Aorta (tissue), 5 donors: Measurements from ENCODE around the gene PFDN1. TPM values are rescaled to one million over a fixed set of nuclear protein-coding genes. Genes with fewer than 3 reads are reported as not detected.

Experiments
- ATAC-seq: fragments of 200-7000 bp; cut with Tn5 transposase; one replicate; pipeline ENCODE4 v1.9.1; 2022; ENCODE audit warnings: moderate library complexity; ENCODE audit not compliant: low FRiP score
- DNase-seq, 2 donors: peaks; one replicate each; pipeline ENCODE4 v3.0.0-alpha.2; 2020
- H3K27ac ChIP-seq, 2 donors: one replicate each; pipeline ENCODE4 v1.5.1; 2013; ENCODE audit warnings: low read length in 2 of 2, mild to moderate bottlenecking in 2 of 2, moderate library complexity in 2 of 2, control low read depth in 1 of 2, inconsistent platforms in 1 of 2, low read depth in 1 of 2
- H3K27me3 ChIP-seq, 2 donors: one replicate each; pipeline ENCODE4 v1.6.1; 2013; ENCODE audit warnings: control low read depth in 1 of 2, low read length in 1 of 2, mild to moderate bottlenecking in 1 of 2, moderate library complexity in 1 of 2; ENCODE audit not compliant: insufficient read depth in 2 of 2, control insufficient read depth in 1 of 2
- H3K36me3 ChIP-seq, 2 donors: one replicate each; pipeline ENCODE4 v1.6.1; 2013; ENCODE audit warnings: control low read depth in 1 of 2, low read length in 1 of 2, mild to moderate bottlenecking in 1 of 2; ENCODE audit not compliant: insufficient read depth in 2 of 2, control insufficient read depth in 1 of 2
- H3K4me1 ChIP-seq, 2 donors: one replicate each; pipeline ENCODE4 v1.6.1; 2013; ENCODE audit warnings: low read length in 2 of 2, control low read depth in 1 of 2, mild to moderate bottlenecking in 1 of 2, moderate library complexity in 1 of 2; ENCODE audit not compliant: insufficient read depth in 2 of 2, control insufficient read depth in 1 of 2
- H3K4me3 ChIP-seq, 2 donors: one replicate each; pipeline ENCODE4 v1.5.1; 2013; ENCODE audit warnings: low read length in 2 of 2, control low read depth in 1 of 2, mild to moderate bottlenecking in 1 of 2
- H3K9me3 ChIP-seq: one replicate; pipeline ENCODE4 v1.6.1; 2013; ENCODE audit warnings: mild to moderate bottlenecking, low read length; ENCODE audit not compliant: control insufficient read depth
- WGBS, 2 donors: extraction: QIAGEN DNeasy Blood & Tissue Kit; methylation state at CpG; one replicate each; pipeline ENCODE4 v1.1.7; 2013; 5-methylcytosine and 5-hydroxymethylcytosine counted together
- intact Hi-C, 2 donors: fragments of 100-400 bp; cut with DNase I; formaldehyde crosslinking; loops; one replicate each; pipeline versions ENCODE4 v1.14.2 to v1.15.0; 2022
- polyA plus RNA-seq, 2 donors: library from polyadenylated mRNA; stranded (reverse); fragments of 200-250 nt; gene quantifications; one replicate each; pipeline ENCODE4 v1.2.3, GENCODE V29; 2013
- total RNA-seq, 2 donors: library from RNA; stranded (reverse); fragmentation: NEBNext Ultra II Directional; extraction: Animal tissue kit (Norgen Biotek cat#: 25700); gene quantifications; one replicate each; pipeline ENCODE4 v1.2.1, GENCODE V29; 2021
- donor health status: healthy with polysubstance abuse.
- donor health status: Bipolar disorder and iron deficiency.
- donor health status: DM: no; HTN: no; CAD: no.
- donor health status: DM: no; HTN: no; CAD: no.
- donor health status: DM: yes; HTN: yes; CAD: no.

Gene PFDN1
- total and polyA plus RNA-seq, 4 donors, result 31.8 to 89.5 (median 58.8) TPM

- ATAC-seq (peak; percentile 76), DNase-seq (no peak)
- no peak overlapping the region for H3K4me3 ChIP-seq
- no peak overlapping the region for H3K27ac ChIP-seq
- H3K4me1 ChIP-seq, result peaks cover 3 to 7% of the 10 kb centered on the region in 2 donors
- intact Hi-C loops, result no loop called here
- H3K27me3 ChIP-seq, result no peaks in the 10 kb centered on the region
- no peaks in the 10 kb centered on the region for H3K36me3 ChIP-seq
- WGBS, 2 donors, result 71 to 73% methylated on average over 5 of the region's 5 CpGs
- H3K9me3 ChIP-seq, result no peaks in the 10 kb centered on the region
Observed at GRCh38 chr5:140311011-140311467, 8.1 kb upstream of the PFDN1 start.

- no peaks in the 10 kb centered on the region for H3K36me3 ChIP-seq
- peaks cover 3 to 7% of the 10 kb centered on the region in 2 donors for H3K4me1 ChIP-seq
- no peaks in the 10 kb centered on the region for H3K9me3 ChIP-seq
- no peaks in the 10 kb centered on the region for H3K27me3 ChIP-seq
- no peak for ATAC-seq
- H3K27ac ChIP-seq, result no peak overlapping the region
- no peak overlapping the region for H3K4me3 ChIP-seq
- 72 to 75% methylated on average over 2 of the region's 2 CpGs for WGBS, 2 donors
- DNase-seq, result no peak
- intact Hi-C loops, result no loop called here
Observed at GRCh38 chr5:140310434-140310833, 7.5 kb upstream of the PFDN1 start.

- Histone ChIP-seq H3K4me1 (peaks cover 3 to 7% of the 10 kb centered on the region in 2 donors), H3K9me3 (no peaks in the 10 kb centered on the region), H3K4me3 (no peak overlapping the region), H3K27ac (no peak overlapping the region), H3K27me3 (no peaks in the 10 kb centered on the region), H3K36me3 (no peaks in the 10 kb centered on the region)
- ATAC-seq (no peak), DNase-seq (no peak)
- WGBS, 2 donors, result 85 to 86% methylated on average over 3 of the region's 3 CpGs
- intact Hi-C loops, result no loop called here
Observed at GRCh38 chr5:140309706-140310249, 6.9 kb upstream of the PFDN1 start.

GRCh38 chr5:140305471-140305870 is 2.6 kb upstream of the PFDN1 start:
- Histone ChIP-seq H3K27me3 (no peaks in the 10 kb centered on the region), H3K36me3 (no peaks in the 10 kb centered on the region), H3K9me3 (no peaks in the 10 kb centered on the region), H3K4me3 (no peak overlapping the region), H3K27ac (no peak overlapping the region), H3K4me1 (no peaks in the 10 kb centered on the region)
- intact Hi-C loops, result no loop called here
- DNase-seq (no peak), ATAC-seq (no peak)
- WGBS, 2 donors, result 77 to 88% methylated on average over 1 of the region's 1 CpG

- Histone ChIP-seq H3K27ac (no peak overlapping the region), H3K4me3 (no peak overlapping the region), H3K36me3 (no peaks in the 10 kb centered on the region), H3K4me1 (no peaks in the 10 kb centered on the region), H3K9me3 (no peaks in the 10 kb centered on the region), H3K27me3 (no peaks in the 10 kb centered on the region)
- WGBS, 2 donors, result 90 to 91% methylated on average over 15 of the region's 15 CpGs
- ATAC-seq, result no peak
- no peak for DNase-seq
- intact Hi-C loops, result loop anchor here (5.0 kb wide), 2 partner anchors 38 to 43 kb away; partner anchors contain the start of gene HBEGF (in 1 of the 2)
Observed at GRCh38 chr5:140303966-140304365, 1.1 kb upstream of the PFDN1 start.

- Histone ChIP-seq H3K4me3 (no peak overlapping the region), H3K27me3 (no peaks in the 10 kb centered on the region), H3K36me3 (no peaks in the 10 kb centered on the region), H3K4me1 (peaks cover 0 to 2% of the 10 kb centered on the region in 2 donors), H3K9me3 (no peaks in the 10 kb centered on the region), H3K27ac (no peak overlapping the region)
- ATAC-seq (no peak), DNase-seq (no peak)
- 89 to 90% methylated on average over 1 of the region's 1 CpG for WGBS, 2 donors
- intact Hi-C loops, result loop anchor here (5.0 kb wide), 2 partner anchors 41 to 46 kb away; partner anchors contain the start of gene HBEGF (in 1 of the 2)
Observed at GRCh38 chr5:140301136-140301535, 1.8 kb downstream of the PFDN1 start.

- ATAC-seq (no peak), DNase-seq (no peak)
- whole genome bisulfite sequencing, 2 donors, result 91 to 93% methylated on average over 5 of the region's 5 CpGs
- Histone ChIP-seq H3K36me3 (no peaks in the 10 kb centered on the region), H3K27ac (peak overlapping the region in 1 of 2 donors; percentile 6), H3K4me3 (no peak overlapping the region), H3K9me3 (no peaks in the 10 kb centered on the region), H3K4me1 (peaks cover 0 to 2% of the 10 kb centered on the region in 2 donors), H3K27me3 (no peaks in the 10 kb centered on the region)
- intact Hi-C loops, result no loop called here
Observed at GRCh38 chr5:140299056-140299455, 3.8 kb downstream of the PFDN1 start.

- DNase-seq (no peak), ATAC-seq (no peak)
- Histone ChIP-seq H3K4me3 (no peak overlapping the region), H3K36me3 (no peaks in the 10 kb centered on the region), H3K4me1 (peaks cover 0 to 2% of the 10 kb centered on the region in 2 donors), H3K27me3 (no peaks in the 10 kb centered on the region), H3K27ac (no peak overlapping the region), H3K9me3 (no peaks in the 10 kb centered on the region)
- intact Hi-C loops, result no loop called here
- 15 to 24% methylated on average over 1 of the region's 1 CpG for WGBS, 2 donors
Observed at GRCh38 chr5:140298183-140298601, 4.7 kb downstream of the PFDN1 start.

GRCh38 chr5:140297283-140297682 is 5.6 kb downstream of the PFDN1 start:
- Histone ChIP-seq H3K4me1 (peaks cover 2% of the 10 kb centered on the region in 2 donors), H3K27ac (no peak overlapping the region), H3K9me3 (no peaks in the 10 kb centered on the region), H3K36me3 (no peaks in the 10 kb centered on the region), H3K4me3 (no peak overlapping the region), H3K27me3 (no peaks in the 10 kb centered on the region)
- no peak for DNase-seq
- intact Hi-C loops, result no loop called here
- no peak for ATAC-seq
- WGBS, 2 donors, result 37 to 41% methylated on average over 5 of the region's 5 CpGs
